Astrocyte of the spinal cord (primary cell): ENCODE results near the gene ZNF507.

ENCODE experiments used
- DNase-seq: peaks from one replicate; pipeline ENCODE4 v3.0.0; 2011; ENCODE audit warnings: low read depth, low spot score
- H3K4me3 ChIP-seq: 2 replicates; pipeline ENCODE4 v1.5.1; 2011; ENCODE audit warnings: low read depth, mild to moderate bottlenecking, low read length, moderate library complexity
- CTCF ChIP-seq: IDR thresholded peaks from 2 replicates; pipeline ENCODE4 v1.5.1; 2012; ENCODE audit warnings: low read depth, mild to moderate bottlenecking, low read length, inconsistent platforms
- in situ Hi-C: cut with HindIII; loops from 2 replicates; pipeline ENCODE4 v1.10.0; 2017; ENCODE audit warnings: low sequenced_read_pairs

ZNF507 gene

GRCh38 chr19:32404213-32404932 is 59.0 kb downstream of the ZNF507 start:
- no peak for TF ChIP-seq CTCF
- no peak for DNase-seq
- H3K4me3 ChIP-seq, result peak overlapping the region; percentile 81
- in situ Hi-C loops, result no loop called here

GRCh38 chr19:32404933-32405430 is 59.6 kb downstream of the ZNF507 start:
- H3K4me3 ChIP-seq, result peak overlapping the region; percentile 81
- TF ChIP-seq CTCF, result no peak
- no peak for DNase-seq
- in situ Hi-C loops, result no loop called here

- in situ Hi-C loops, result no loop called here
- peak within 1 kb of the TSS; percentile 81 for H3K4me3 ChIP-seq
- DNase-seq, result peak; percentile 93
- no peak for TF ChIP-seq CTCF
Observed at GRCh38 chr19:32405431-32406160, 60.2 kb downstream of the ZNF507 start, which contains the start of gene DPY19L3. Gene DPY19L3 (plus strand): TSS chr19:32405770. CDS start chr19:32408254, 2,484 bp downstream.

- no peak for TF ChIP-seq CTCF
- peak; percentile 10 for DNase-seq
- peak overlapping the region; percentile 81 for H3K4me3 ChIP-seq
- in situ Hi-C loops, result no loop called here
Observed at GRCh38 chr19:32406161-32407003, 61.0 kb downstream of the ZNF507 start.

GRCh38 chr19:32407004-32407992 is 61.9 kb downstream of the ZNF507 start:
- no peak for TF ChIP-seq CTCF
- in situ Hi-C loops, result no loop called here
- peak; percentile 39 for DNase-seq
- peak overlapping the region; percentile 81 for H3K4me3 ChIP-seq
